ENCODE measurements around the gene CADPS. TPM values are rescaled to one million over a fixed set of nuclear protein-coding genes. Genes with fewer than 3 reads are reported as not detected.

CADPS gene
- total RNA-seq, 1 experiment from 2014 or later: not detected

- Histone ChIP-seq H3K79me2 (ENCODE audit: low read depth) (no peaks in the 10 kb centered on the region), H3K27ac (no peak overlapping the region), H3K27me3 (ENCODE audit: insufficient read depth, low read depth) (no peaks in the 10 kb centered on the region), H4K20me1 (ENCODE audit: insufficient read depth) (no peaks in the 10 kb centered on the region), H3K4me2 (no peak overlapping the region), H3K9me3 (ENCODE audit: insufficient read depth, low read depth) (no peaks in the 10 kb centered on the region), H2AFZ (no peak overlapping the region), H3K9me2 (ENCODE audit: insufficient read depth) (no peaks in the 10 kb centered on the region), H3F3A (ENCODE audit: insufficient read depth, low read depth) (no peaks in the 10 kb centered on the region), H3K4me3 (no peak overlapping the region), H3K4me1 (replicated peaks; ENCODE audit: insufficient read depth) (no peaks in the 10 kb centered on the region), H3K36me3 (ENCODE audit: low read depth) (no peaks in the 10 kb centered on the region)
- no peak for DNase-seq
- TF ChIP-seq EZH2 (IDR thresholded peaks at IDR 0.05; ENCODE audit: low read depth): no peak
- no peak for TF ChIP-seq CTCF (conservative IDR thresholded peaks at IDR 0.05)
- ChIA-PET POLR2A (ENCODE audit: unreplicated experiment) (no interaction called here), CTCF (no interaction called here)
- no TSS peak for BruUV-seq (replicated peaks)
- intact Hi-C loops (cut with micrococcal nuclease; ENCODE audit: unreplicated experiment): no loop called here
These were observed 298.1 kb downstream of the CADPS start for GRCh38 chr3:62577153-62577552.

DNA sequence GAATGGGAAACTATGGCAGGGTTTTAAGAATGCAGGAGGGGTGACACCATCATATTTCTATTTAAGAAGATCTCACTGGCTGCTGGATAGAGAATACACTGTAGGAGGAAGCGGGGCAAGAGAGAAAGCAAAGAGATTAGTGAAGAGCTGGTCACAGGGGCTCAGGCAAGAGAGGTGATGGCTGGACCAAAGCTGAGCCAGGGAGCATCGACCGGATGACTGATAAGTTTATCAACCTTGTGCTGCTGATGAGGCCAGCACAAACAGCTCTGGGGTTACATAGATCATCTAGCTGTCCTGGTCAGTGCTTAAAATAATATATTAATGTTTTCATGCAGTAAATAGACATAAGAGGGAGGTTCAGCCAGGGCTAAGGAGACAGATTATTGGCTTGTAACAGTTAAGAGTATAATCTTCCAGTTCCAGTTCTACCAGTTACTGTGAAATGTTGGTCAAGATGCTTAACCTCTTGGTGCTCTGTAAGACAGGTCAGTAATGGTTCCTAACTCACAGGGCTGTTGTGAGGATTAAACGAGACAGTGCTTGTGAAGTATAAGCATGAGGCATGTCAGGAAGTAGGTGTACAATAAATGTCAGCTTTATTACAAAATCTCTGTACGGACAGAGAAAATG lies 300.8 kb downstream of the CADPS start:
- Histone ChIP-seq H2AFZ (no peak overlapping the region), H3K9me3 (ENCODE audit: insufficient read depth, low read depth) (no peaks in the 10 kb centered on the region), H3K4me1 (replicated peaks; ENCODE audit: insufficient read depth) (no peaks in the 10 kb centered on the region), H3K36me3 (ENCODE audit: low read depth) (no peaks in the 10 kb centered on the region), H3K4me2 (no peak overlapping the region), H3F3A (ENCODE audit: insufficient read depth, low read depth) (no peaks in the 10 kb centered on the region), H3K27me3 (ENCODE audit: insufficient read depth, low read depth) (no peaks in the 10 kb centered on the region), H3K79me2 (ENCODE audit: low read depth) (no peaks in the 10 kb centered on the region), H3K27ac (no peak overlapping the region), H3K9me2 (ENCODE audit: insufficient read depth) (no peaks in the 10 kb centered on the region), H3K4me3 (no peak overlapping the region), H4K20me1 (ENCODE audit: insufficient read depth) (no peaks in the 10 kb centered on the region)
- intact Hi-C loops (cut with micrococcal nuclease; ENCODE audit: unreplicated experiment): no loop called here
- TF ChIP-seq EZH2 (IDR thresholded peaks at IDR 0.05; ENCODE audit: low read depth): no peak
- TF ChIP-seq CTCF (conservative IDR thresholded peaks at IDR 0.05): no peak
- DNase-seq: no peak
- BruUV-seq (replicated peaks): no TSS peak
- ChIA-PET CTCF (no interaction called here), POLR2A (ENCODE audit: unreplicated experiment) (no interaction called here)

DNA sequence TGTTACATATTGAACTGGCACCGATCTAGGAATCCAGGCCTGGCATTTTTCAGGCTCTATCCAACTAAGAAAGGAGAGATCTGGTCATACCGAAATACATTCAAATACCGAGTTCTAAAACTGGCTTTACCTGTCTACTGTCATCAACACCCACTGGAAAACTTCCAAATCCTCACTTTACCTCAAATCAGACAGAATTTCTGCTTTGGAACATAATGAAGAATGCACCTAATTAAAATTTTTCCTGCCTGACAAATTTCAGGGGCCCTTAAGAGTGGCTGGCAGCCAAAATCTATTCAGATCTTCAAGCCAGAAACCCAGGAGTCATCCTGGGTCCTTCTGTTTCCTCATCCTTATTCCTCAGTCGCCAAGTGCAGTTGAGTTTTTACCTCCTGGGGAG lies 303.3 kb downstream of the CADPS start:
- Histone ChIP-seq H2AFZ (no peak overlapping the region), H3K4me3 (no peak overlapping the region), H3K79me2 (ENCODE audit: low read depth) (no peaks in the 10 kb centered on the region), H3K36me3 (ENCODE audit: low read depth) (no peaks in the 10 kb centered on the region), H4K20me1 (ENCODE audit: insufficient read depth) (no peaks in the 10 kb centered on the region), H3K4me2 (no peak overlapping the region), H3K4me1 (replicated peaks; ENCODE audit: insufficient read depth) (no peaks in the 10 kb centered on the region), H3F3A (ENCODE audit: insufficient read depth, low read depth) (no peaks in the 10 kb centered on the region), H3K9me2 (ENCODE audit: insufficient read depth) (no peaks in the 10 kb centered on the region), H3K27me3 (ENCODE audit: insufficient read depth, low read depth) (no peaks in the 10 kb centered on the region), H3K9me3 (ENCODE audit: insufficient read depth, low read depth) (no peaks in the 10 kb centered on the region), H3K27ac (no peak overlapping the region)
- no TSS peak for BruUV-seq (replicated peaks)
- intact Hi-C loops (cut with micrococcal nuclease; ENCODE audit: unreplicated experiment): no loop called here
- CTCF ChIA-PET: no interaction called here
- TF ChIP-seq EZH2 (IDR thresholded peaks at IDR 0.05; ENCODE audit: low read depth) (no peak), CTCF (conservative IDR thresholded peaks at IDR 0.05) (no peak)
- POLR2A ChIA-PET (ENCODE audit: unreplicated experiment): no interaction called here
- no peak for DNase-seq

Data from PC-9 (cell line).